ENCODE measurements around the gene KLK13.

KLK13 gene

GRCh38 chr19:51081476-51081875 is 16.6 kb upstream of the KLK13 start:
- Mint-ChIP-seq H3K4me3 (no peak overlapping the region), H3K36me3 (no peaks in the 10 kb centered on the region), H3K27ac (no peak overlapping the region), H3K9me3 (no peaks in the 10 kb centered on the region), H3K4me1 (peaks cover 12% of the 10 kb centered on the region)
- no peak for ATAC-seq
- DNase-seq (ENCODE audit: low spot score in 2 of 2), result no peak

- Mint-ChIP-seq H3K36me3 (no peaks in the 10 kb centered on the region), H3K4me1 (peaks cover 12% of the 10 kb centered on the region), H3K4me3 (no peak overlapping the region), H3K27ac (no peak overlapping the region), H3K9me3 (no peaks in the 10 kb centered on the region)
- DNase-seq (ENCODE audit: low spot score in 2 of 2) (no peak), ATAC-seq (no peak)
These were observed 14.7 kb upstream of the KLK13 start for GRCh38 chr19:51079481-51080110.

- no peak for ATAC-seq
- peaks cover 4% of the 10 kb centered on the region for H3K9me3 Mint-ChIP-seq
- DNase-seq (ENCODE audit: low spot score in 2 of 2), result no peak
- H3K27ac Mint-ChIP-seq, result no peak overlapping the region
- H3K4me1 Mint-ChIP-seq, result peaks cover 7% of the 10 kb centered on the region
- H3K4me3 Mint-ChIP-seq, result no peak overlapping the region
- no peaks in the 10 kb centered on the region for H3K36me3 Mint-ChIP-seq
These were observed 13.8 kb upstream of the KLK13 start for GRCh38 chr19:51078731-51079130.

- Mint-ChIP-seq H3K27ac (no peak overlapping the region), H3K9me3 (peaks cover 4% of the 10 kb centered on the region), H3K4me1 (peaks cover 1% of the 10 kb centered on the region), H3K36me3 (no peaks in the 10 kb centered on the region), H3K4me3 (no peak overlapping the region)
- DNase-seq (ENCODE audit: low spot score in 2 of 2), result no peak
- ATAC-seq, result no peak
These were observed 13.2 kb upstream of the KLK13 start for GRCh38 chr19:51078104-51078503.

- no peak overlapping the region for H3K27ac Mint-ChIP-seq
- H3K36me3 Mint-ChIP-seq, result no peaks in the 10 kb centered on the region
These were observed 11.8 kb upstream of the KLK13 start for GRCh38 chr19:51076631-51077213.

GRCh38 chr19:51075998-51076397 is 11.1 kb upstream of the KLK13 start:
- no peak overlapping the region for H3K27ac Mint-ChIP-seq
- no peak for DNase-seq (ENCODE audit: low spot score in 2 of 2)
- peaks cover 4% of the 10 kb centered on the region for H3K9me3 Mint-ChIP-seq
- H3K4me1 Mint-ChIP-seq, result no peaks in the 10 kb centered on the region
- no peak overlapping the region for H3K4me3 Mint-ChIP-seq
- H3K36me3 Mint-ChIP-seq, result no peaks in the 10 kb centered on the region
- no peak for ATAC-seq

More at GRCh38 chr19:51076631-51077213, 11.8 kb upstream of the KLK13 start:
- Mint-ChIP-seq H3K4me3 (no peak overlapping the region), H3K4me1 (no peaks in the 10 kb centered on the region), H3K9me3 (peaks cover 4% of the 10 kb centered on the region)
- no peak for ATAC-seq
- no peak for DNase-seq (ENCODE audit: low spot score in 2 of 2)

GRCh38 chr19:51071095-51071405 is 6.2 kb upstream of the KLK13 start:
- no peak overlapping the region for H3K27ac Mint-ChIP-seq
- peaks cover 4% of the 10 kb centered on the region for H3K9me3 Mint-ChIP-seq
- no peaks in the 10 kb centered on the region for H3K4me1 Mint-ChIP-seq
- no peak overlapping the region for H3K4me3 Mint-ChIP-seq
- no peak for ATAC-seq
- DNase-seq (ENCODE audit: low spot score in 2 of 2), result no peak
- no peaks in the 10 kb centered on the region for H3K36me3 Mint-ChIP-seq

GRCh38 chr19:51070334-51071094 is 5.6 kb upstream of the KLK13 start:
- Mint-ChIP-seq H3K27ac (no peak overlapping the region), H3K4me1 (no peaks in the 10 kb centered on the region), H3K36me3 (no peaks in the 10 kb centered on the region), H3K9me3 (peaks cover 4% of the 10 kb centered on the region), H3K4me3 (no peak overlapping the region)
- no peak for DNase-seq (ENCODE audit: low spot score in 2 of 2)
- no peak for ATAC-seq

- no peak overlapping the region for H3K27ac Mint-ChIP-seq
- DNase-seq (ENCODE audit: low spot score in 2 of 2), result no peak
- H3K4me1 Mint-ChIP-seq, result no peaks in the 10 kb centered on the region
These were observed 1.7 kb upstream of the KLK13 start for GRCh38 chr19:51066393-51067186.

GRCh38 chr19:51065221-51065960 is 499 bp upstream of the KLK13 start:
- Mint-ChIP-seq H3K4me3 (peak overlapping the region; percentile 20), H3K36me3 (no peaks in the 10 kb centered on the region), H3K9me3 (no peaks in the 10 kb centered on the region), H3K4me1 (no peaks in the 10 kb centered on the region), H3K27ac (no peak overlapping the region)
- DNase-seq (ENCODE audit: low spot score in 2 of 2) (no peak), ATAC-seq (no peak)

More at GRCh38 chr19:51066393-51067186, 1.7 kb upstream of the KLK13 start:
- H3K4me3 Mint-ChIP-seq, result no peak overlapping the region
- no peak for ATAC-seq
- H3K9me3 Mint-ChIP-seq, result no peaks in the 10 kb centered on the region
- no peaks in the 10 kb centered on the region for H3K36me3 Mint-ChIP-seq

- H3K36me3 Mint-ChIP-seq, result no peaks in the 10 kb centered on the region
- H3K27ac Mint-ChIP-seq, result no peak overlapping the region
- H3K4me1 Mint-ChIP-seq, result no peaks in the 10 kb centered on the region
- no peak for ATAC-seq
- no peak for DNase-seq (ENCODE audit: low spot score in 2 of 2)
- no peak overlapping the region for H3K4me3 Mint-ChIP-seq
- H3K9me3 Mint-ChIP-seq, result no peaks in the 10 kb centered on the region
These were observed 1.2 kb downstream of the KLK13 start for GRCh38 chr19:51063664-51064063.

- Mint-ChIP-seq H3K27ac (no peak overlapping the region), H3K4me3 (no peak overlapping the region), H3K4me1 (no peaks in the 10 kb centered on the region), H3K9me3 (no peaks in the 10 kb centered on the region), H3K36me3 (no peaks in the 10 kb centered on the region)
- DNase-seq (ENCODE audit: low spot score in 2 of 2), result no peak
- no peak for ATAC-seq
These were observed 3.9 kb downstream of the KLK13 start for GRCh38 chr19:51060973-51061372.

GRCh38 chr19:51060336-51060735 is 4.6 kb downstream of the KLK13 start:
- Mint-ChIP-seq H3K36me3 (no peaks in the 10 kb centered on the region), H3K4me3 (no peak overlapping the region), H3K4me1 (no peaks in the 10 kb centered on the region), H3K9me3 (no peaks in the 10 kb centered on the region), H3K27ac (no peak overlapping the region)
- no peak for ATAC-seq
- DNase-seq (ENCODE audit: low spot score in 2 of 2), result no peak

GRCh38 chr19:51059715-51060114 is 5.2 kb downstream of the KLK13 start:
- Mint-ChIP-seq H3K27ac (no peak overlapping the region), H3K9me3 (no peaks in the 10 kb centered on the region), H3K4me1 (no peaks in the 10 kb centered on the region), H3K4me3 (no peak overlapping the region), H3K36me3 (no peaks in the 10 kb centered on the region)
- no peak for DNase-seq (ENCODE audit: low spot score in 2 of 2)
- ATAC-seq, result no peak

- Mint-ChIP-seq H3K27ac (no peak overlapping the region), H3K4me3 (no peak overlapping the region), H3K9me3 (no peaks in the 10 kb centered on the region), H3K36me3 (no peaks in the 10 kb centered on the region), H3K4me1 (no peaks in the 10 kb centered on the region)
- DNase-seq (ENCODE audit: low spot score in 2 of 2) (no peak), ATAC-seq (no peak)
These were observed 9.0 kb downstream of the KLK13 start for GRCh38 chr19:51055866-51056265.
